22Rv1 (cell line): ENCODE results near the gene NCS1.

Source experiments
- ZFX ChIP-seq: fragments of 450-650 bp; IDR thresholded peaks from 2 replicates; pipeline ENCODE4 v1.6.1; 2017; ENCODE audit warnings: antibody characterized with exemption, borderline replicate concordance
- TF ChIP-seq, protein P1 (sequence below): fragments of 450-650 bp; IDR thresholded peaks from 2 replicates; pipeline ENCODE4 v1.5.1; 2017; ENCODE audit warnings: mild to moderate bottlenecking

DNA sequence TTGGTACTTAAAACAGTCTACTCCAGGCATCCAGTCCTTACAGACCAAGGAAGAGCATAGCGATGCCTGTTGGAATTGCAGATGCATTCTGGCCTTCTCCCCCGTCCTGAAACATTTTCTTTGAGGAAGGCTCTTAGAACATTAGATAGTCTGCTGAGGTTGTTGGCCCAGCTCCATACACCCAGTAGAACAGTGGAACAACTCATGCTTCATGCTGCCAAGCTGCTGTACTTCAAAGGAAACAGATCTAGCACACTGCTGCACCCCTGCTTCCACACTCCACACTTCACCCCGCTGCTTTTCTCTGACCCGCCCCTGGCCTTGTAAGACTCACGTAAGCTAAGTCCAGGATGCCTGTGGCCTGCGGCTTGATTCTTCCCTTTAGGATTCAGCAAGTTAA, 33.4 kb upstream of the NCS1 start:
- TF ChIP-seq, protein P1, sequence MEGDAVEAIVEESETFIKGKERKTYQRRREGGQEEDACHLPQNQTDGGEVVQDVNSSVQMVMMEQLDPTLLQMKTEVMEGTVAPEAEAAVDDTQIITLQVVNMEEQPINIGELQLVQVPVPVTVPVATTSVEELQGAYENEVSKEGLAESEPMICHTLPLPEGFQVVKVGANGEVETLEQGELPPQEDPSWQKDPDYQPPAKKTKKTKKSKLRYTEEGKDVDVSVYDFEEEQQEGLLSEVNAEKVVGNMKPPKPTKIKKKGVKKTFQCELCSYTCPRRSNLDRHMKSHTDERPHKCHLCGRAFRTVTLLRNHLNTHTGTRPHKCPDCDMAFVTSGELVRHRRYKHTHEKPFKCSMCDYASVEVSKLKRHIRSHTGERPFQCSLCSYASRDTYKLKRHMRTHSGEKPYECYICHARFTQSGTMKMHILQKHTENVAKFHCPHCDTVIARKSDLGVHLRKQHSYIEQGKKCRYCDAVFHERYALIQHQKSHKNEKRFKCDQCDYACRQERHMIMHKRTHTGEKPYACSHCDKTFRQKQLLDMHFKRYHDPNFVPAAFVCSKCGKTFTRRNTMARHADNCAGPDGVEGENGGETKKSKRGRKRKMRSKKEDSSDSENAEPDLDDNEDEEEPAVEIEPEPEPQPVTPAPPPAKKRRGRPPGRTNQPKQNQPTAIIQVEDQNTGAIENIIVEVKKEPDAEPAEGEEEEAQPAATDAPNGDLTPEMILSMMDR, result no peak
- TF ChIP-seq ZFX, result no peak
